Upper lobe of left lung (tissue), 4 donors: ENCODE data around the gene PRSS12.

Experiments
- CTCF ChIP-seq, 6 experiments: fragments of 450-650 bp in 4 of 6; fragments of 200-600 bp in 2 of 6; sonication (generic) in 2 of 6; IDR thresholded peaks; one replicate each; pipeline ENCODE4 v1.5.1; 2016 to 2019; ENCODE audit warnings: antibody characterized with exemption in 6 of 6
- EP300 ChIP-seq, 4 donors: sonication (generic); formaldehyde crosslinking; IDR thresholded peaks; one replicate each; pipeline ENCODE4 v1.5.1; 2017; ENCODE audit warnings: antibody characterized with exemption in 4 of 4, control low read depth in 2 of 4
- POLR2A ChIP-seq, 4 donors: fragments of 450-650 bp; IDR thresholded peaks; one replicate each; pipeline ENCODE4 v1.5.1; 2016 to 2017; ENCODE audit warnings: antibody characterized with exemption in 4 of 4, mild to moderate bottlenecking in 2 of 4
- POLR2AphosphoS5 ChIP-seq, 2 donors: sonication (generic); formaldehyde crosslinking; IDR thresholded peaks; one replicate each; pipeline ENCODE4 v1.5.1; 2017; ENCODE audit warnings: antibody characterized with exemption in 2 of 2

GRCh38 chr4:118270492-118270891, 82.3 kb downstream of the PRSS12 start:
- TF ChIP-seq CTCF (IDR thresholded peaks at IDR 0.05) = peak in 4 of 6 experiments; percentile 39 to 52 (median 47)
- TF ChIP-seq POLR2A (IDR thresholded peaks at IDR 0.05) = no peak
- TF ChIP-seq EP300 (IDR thresholded peaks at IDR 0.05) = no peak
- no peak for TF ChIP-seq POLR2AphosphoS5 (IDR thresholded peaks at IDR 0.05)
